GM12878 (cell line): Measurements from ENCODE around the gene LAIR1. TPM values are rescaled to one million over a fixed set of nuclear protein-coding genes. Genes with fewer than 3 reads are reported as not detected.

ENCODE experiments used
- ATAC-seq: fragments of 200-7000 bp; cut with Tn5 transposase; 3 replicates; pipeline ENCODE4 v1.9.1; 2020; ENCODE audit warnings: mild to moderate bottlenecking, moderate library complexity
- BruUV-seq: library from RNA; stranded (reverse); fragments of 400-500 nt; replicated peaks from 2 replicates; lab custom pipeline; 2021; lab: Mats Ljungman, UMichigan
- CTCF ChIA-PET: fragments of 300-600 bp; sonication (Branson Sonifier 250); formaldehyde crosslinking; extraction: SDS; loops from one replicate; lab custom pipeline; 2021; ENCODE audit warnings: inconsistent platforms; lab: Yijun Ruan, JAX
- POLR2A ChIA-PET: fragments of 350-600 bp; formaldehyde crosslinking; extraction: SDS; loops from one replicate; lab custom pipeline; 2021; ENCODE audit warnings: inconsistent platforms; lab: Charles Lee
- RAD21 ChIA-PET: fragments of 300-600 bp; sonication (Branson Sonifier 250); formaldehyde crosslinking; loops from one replicate; lab custom pipeline; 2023; ENCODE audit warnings: antibody characterized with exemption; ENCODE audit not compliant: unreplicated experiment; lab: Charles Lee
- SMC1A ChIA-PET: fragments of 300-600 bp; sonication (Branson Sonifier 250); formaldehyde crosslinking; loops from one replicate; lab custom pipeline; 2023; ENCODE audit not compliant: unreplicated experiment, uncharacterized antibody; lab: Charles Lee
- DNase-seq: peaks from one replicate; pipeline ENCODE4 v3.0.0-alpha.2; 2011; ENCODE audit warnings: low read depth, low spot score
- FAIRE-seq: peaks from 3 replicates; lab custom pipeline; 2011; peaks lifted over from hg19 to GRCh38; lab: Jason Lieb, UNC
- H2AFZ ChIP-seq: 2 replicates; pipeline ENCODE4 v1.6.0; 2011; ENCODE audit warnings: low read depth, low read length, control low read depth; ENCODE audit not compliant: control insufficient read depth
- H3K27ac ChIP-seq: 2 replicates; pipeline ENCODE4 v1.5.1; 2011; ENCODE audit warnings: control low read depth; ENCODE audit not compliant: control insufficient read depth, insufficient read depth
- H3K27me3 ChIP-seq, 2 experiments: replicated peaks in 1 of 2; 2 replicates each; pipeline versions ENCODE4 v1.6.0 to v1.6.1; 2011; ENCODE audit warnings: low read length in 1 of 2; ENCODE audit not compliant: control insufficient read depth in 2 of 2, insufficient read depth in 2 of 2
- H3K36me3 ChIP-seq, 2 experiments: 2 replicates each; pipeline ENCODE4 v1.5.1; 2011; ENCODE audit warnings: low read length in 1 of 2; ENCODE audit not compliant: control insufficient read depth in 2 of 2, insufficient read depth in 2 of 2
- H3K4me1 ChIP-seq: 2 replicates; pipeline ENCODE4 v1.6.1; 2011; ENCODE audit warnings: mild to moderate bottlenecking, low read length, moderate library complexity, mixed read lengths; ENCODE audit not compliant: control insufficient read depth, insufficient read depth
- H3K4me2 ChIP-seq: 2 replicates; pipeline ENCODE4 v1.6.0; 2011; ENCODE audit warnings: control low read depth; ENCODE audit not compliant: control insufficient read depth, insufficient read depth
- H3K4me3 ChIP-seq: fragments of 200-600 bp; sonication (generic); 2 replicates; pipeline ENCODE4 v1.5.1; 2016
- H3K79me2 ChIP-seq: 2 replicates; pipeline ENCODE4 v1.6.0; 2011; ENCODE audit warnings: low read length; ENCODE audit not compliant: control insufficient read depth, insufficient read depth
- H3K9ac ChIP-seq: 2 replicates; pipeline ENCODE4 v1.8.0; 2011; ENCODE audit warnings: low read length, control low read depth, mixed read lengths; ENCODE audit not compliant: control insufficient read depth, insufficient read depth
- H3K9me3 ChIP-seq: replicated peaks from 3 replicates; pipeline ENCODE4 v1.5.1; 2011; ENCODE audit warnings: mild to moderate bottlenecking, low read length; ENCODE audit not compliant: control insufficient read depth, insufficient read depth
- H4K20me1 ChIP-seq: 2 replicates; pipeline ENCODE4 v1.6.0; 2011; ENCODE audit not compliant: control insufficient read depth, insufficient read depth
- ASH2L ChIP-seq: fragments of 300-600, 200-600 bp; sonication (generic); IDR thresholded peaks from 2 replicates; pipeline ENCODE4 v1.6.1; 2017; ENCODE audit warnings: low read depth, mild to moderate bottlenecking, borderline replicate concordance
- DPF2 ChIP-seq: fragments of 450-650 bp; IDR thresholded peaks from 2 replicates; pipeline ENCODE4 v1.6.1; 2017; ENCODE audit warnings: mild to moderate bottlenecking
- E2F4 ChIP-seq: IDR thresholded peaks from 2 replicates; pipeline ENCODE4 v1.6.1; 2012; ENCODE audit warnings: low read depth, low read length, improper control_type of control experiment
- EP300 ChIP-seq, 2 experiments: fragments of 150-350 bp in 1 of 2; IDR thresholded peaks; 2 replicates each; pipeline ENCODE4 v1.6.1; 2011 to 2012; ENCODE audit warnings: low read depth in 2 of 2, low read length in 2 of 2, borderline replicate concordance in 1 of 2, improper control_type of control experiment in 1 of 2, inconsistent platforms in 1 of 2; ENCODE audit not compliant: control insufficient read depth in 1 of 2
- FOXM1 ChIP-seq: IDR thresholded peaks from 2 replicates; pipeline ENCODE4 v1.6.1; 2012; ENCODE audit warnings: low read depth, mild to moderate bottlenecking, inconsistent platforms, low read length, moderate library complexity
- GATAD2B ChIP-seq: fragments of 450-650 bp; conservative IDR thresholded peaks from 2 replicates; pipeline ENCODE4 v1.6.1; 2017; ENCODE audit warnings: low read depth, mild to moderate bottlenecking, moderate library complexity
- HDGF ChIP-seq: fragments of 450-650 bp; IDR thresholded peaks from 2 replicates; pipeline ENCODE4 v1.6.1; 2016; ENCODE audit warnings: antibody characterized with exemption
- IKZF1 ChIP-seq: fragments of 450-650 bp; conservative IDR thresholded peaks from 2 replicates; pipeline ENCODE4 v1.6.1; 2017; ENCODE audit warnings: antibody characterized with exemption, mild to moderate bottlenecking
- KLF5 ChIP-seq: fragments of 450-650 bp; IDR thresholded peaks from 2 replicates; pipeline ENCODE4 v1.6.1; 2014; ENCODE audit warnings: mild to moderate bottlenecking; ENCODE audit not compliant: partially characterized antibody
- MYB ChIP-seq: fragments of 150-350 bp; IDR thresholded peaks from 2 replicates; pipeline ENCODE4 v1.6.1; 2014; ENCODE audit warnings: mild to moderate bottlenecking, low read depth, low read length, borderline replicate concordance
- NFYB ChIP-seq: IDR thresholded peaks from 2 replicates; pipeline ENCODE4 v1.6.1; 2011; ENCODE audit warnings: low read depth, mild to moderate bottlenecking, low read length, improper control_type of control experiment, moderate library complexity; ENCODE audit not compliant: insufficient read depth
- NR2C1 ChIP-seq: fragments of 450-650 bp; IDR thresholded peaks from 2 replicates; pipeline ENCODE4 v1.6.1; 2017; ENCODE audit warnings: antibody characterized with exemption, mild to moderate bottlenecking, moderate library complexity
- SMAD1 ChIP-seq: fragments of 450-650 bp; IDR thresholded peaks from 2 replicates; pipeline ENCODE4 v1.6.1; 2018; ENCODE audit warnings: mild to moderate bottlenecking, low read depth; ENCODE audit not compliant: partially characterized antibody
- TBL1XR1 ChIP-seq: IDR thresholded peaks from 2 replicates; pipeline ENCODE4 v1.6.1; 2012; ENCODE audit warnings: low read depth, low read length, improper control_type of control experiment
- TCF3 ChIP-seq: IDR thresholded peaks from 2 replicates; pipeline ENCODE4 v1.6.1; 2012; ENCODE audit warnings: low read depth, mild to moderate bottlenecking, low read length, borderline replicate concordance; ENCODE audit not compliant: insufficient read depth
- ZNF24 ChIP-seq: fragments of 450-650 bp; IDR thresholded peaks from 2 replicates; pipeline ENCODE4 v1.6.1; 2017; ENCODE audit warnings: antibody characterized with exemption, mild to moderate bottlenecking
- WGBS: methylation state at CpG from one replicate; pipeline ENCODE4 v1.1.6; 2016; ENCODE audit warnings: low lambda C conversion rate; ENCODE audit not compliant: insufficient replicate concordance, insufficient coverage; ENCODE audit errors: missing lambda C conversion rate; 5-methylcytosine and 5-hydroxymethylcytosine counted together
- in situ Hi-C: fragments of 300-500 bp; cut with MboI; formaldehyde crosslinking; loops from 9 replicates; pipeline ENCODE4 v1.14.3; 2018; ENCODE audit warnings: mixed read lengths
- intact Hi-C: fragments of 100-400 bp; cut with micrococcal nuclease; formaldehyde crosslinking; loops from one replicate; pipeline ENCODE4 v1.14.2; 2022; ENCODE audit not compliant: unreplicated experiment
- polyA plus RNA-seq, 11 experiments: library from polyadenylated mRNA; depleted of rRNA in 4 of 11; unstranded in 6 of 11; stranded (reverse) in 5 of 11; fragments of >200 nt; fragmentation: Nextera tagmentation in 4 of 11; fragmentation: Illumina TruSeq in 1 of 11; extraction: Ambion mirVana in 4 of 11; extraction: Trizol in 1 of 11; gene quantifications; 1 replicate in 1 of 11; 2 replicates in 10 of 11; pipeline versions ENCODE4 v1.2.1 to v1.2.3, GENCODE V29; 2011 to 2016; ENCODE audit warnings: inconsistent platforms in 2 of 11, missing spikeins in 2 of 11, low read depth in 1 of 11
- total RNA-seq, 4 experiments: library from RNA; depleted of rRNA in 3 of 4; stranded (reverse); fragments of >200 nt in 3 of 4; fragmentation: Illumina TruSeq in 1 of 4; extraction: Trizol in 1 of 4; gene quantifications; 2 replicates each; pipeline versions ENCODE4 v1.2.1 to v1.2.3, GENCODE V29; 2013 to 2021
- TF ChIP-seq, protein P1 (sequence below): fragments of 450-650 bp; IDR thresholded peaks from 2 replicates; pipeline ENCODE4 v1.6.1; 2017; ENCODE audit warnings: antibody characterized with exemption, mild to moderate bottlenecking, moderate library complexity

Gene LAIR1
- total and polyA plus RNA-seq, 10 of the 15 experiments (the other 5 are each of a cell fraction or from before 2014, with no cell fraction given) = 8.6 to 58.2 (median 35.3) TPM

- TF ChIP-seq TBL1XR1 = no peak
- TF ChIP-seq KLF5 = no peak
- no peak for TF ChIP-seq ASH2L
- TF ChIP-seq EP300 (IDR thresholded peaks at IDR 0.05; ENCODE audit: borderline replicate concordance in 1 of 2, control insufficient read depth in 1 of 2, low read depth in 2 of 2, low read length in 2 of 2) = no peak
- TF ChIP-seq SMAD1 = no peak
- TF ChIP-seq GATAD2B = no peak
- no peak for TF ChIP-seq MYB
- no peak for TF ChIP-seq IKZF1
Observed at GRCh38 chr19:54356444-54357056, 8.2 kb downstream of the LAIR1 start (continued).

DNA sequence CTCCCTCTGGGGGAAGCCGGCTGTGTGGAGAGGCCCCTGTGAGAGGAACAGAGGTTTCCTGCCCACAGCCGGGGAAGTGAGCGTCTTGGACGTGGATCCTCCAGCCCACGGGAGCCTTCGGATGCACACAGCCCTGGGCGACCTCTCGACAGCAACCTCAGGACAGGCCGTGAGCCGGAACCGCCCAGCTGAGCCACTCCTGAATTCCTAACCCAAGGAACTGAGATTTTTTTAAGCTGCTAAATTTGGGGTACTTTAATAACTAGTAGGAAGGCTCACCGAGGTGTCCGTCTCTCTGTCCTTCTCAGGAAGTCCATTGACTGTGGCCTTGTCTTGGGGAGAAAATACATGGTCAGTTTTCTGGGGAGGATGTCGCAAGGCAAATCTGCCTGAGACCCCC lies 9.1 kb downstream of the LAIR1 start:
- Histone ChIP-seq H3K27me3 (no peaks in the 10 kb centered on the region), H3K27ac (no peak overlapping the region), H3K4me2 (no peak overlapping the region), H3K4me1 (no peaks in the 10 kb centered on the region), H3K4me3 (no peak overlapping the region), H3K9me3 (no peaks in the 10 kb centered on the region), H3K9ac (no peak overlapping the region), H3K36me3 (no peaks in the 10 kb centered on the region), H3K79me2 (no peaks in the 10 kb centered on the region), H4K20me1 (no peaks in the 10 kb centered on the region), H2AFZ (no peak overlapping the region)
- POLR2A ChIA-PET = interaction anchor here (0.5 to 0.6 kb wide), 2 partner anchors 32 to 37 kb away, joined by 3 to 4 read pairs; no protein-coding TSS in a partner anchor
- no peak for TF ChIP-seq E2F4
- no peak for TF ChIP-seq FOXM1
- TF ChIP-seq, protein P1, sequence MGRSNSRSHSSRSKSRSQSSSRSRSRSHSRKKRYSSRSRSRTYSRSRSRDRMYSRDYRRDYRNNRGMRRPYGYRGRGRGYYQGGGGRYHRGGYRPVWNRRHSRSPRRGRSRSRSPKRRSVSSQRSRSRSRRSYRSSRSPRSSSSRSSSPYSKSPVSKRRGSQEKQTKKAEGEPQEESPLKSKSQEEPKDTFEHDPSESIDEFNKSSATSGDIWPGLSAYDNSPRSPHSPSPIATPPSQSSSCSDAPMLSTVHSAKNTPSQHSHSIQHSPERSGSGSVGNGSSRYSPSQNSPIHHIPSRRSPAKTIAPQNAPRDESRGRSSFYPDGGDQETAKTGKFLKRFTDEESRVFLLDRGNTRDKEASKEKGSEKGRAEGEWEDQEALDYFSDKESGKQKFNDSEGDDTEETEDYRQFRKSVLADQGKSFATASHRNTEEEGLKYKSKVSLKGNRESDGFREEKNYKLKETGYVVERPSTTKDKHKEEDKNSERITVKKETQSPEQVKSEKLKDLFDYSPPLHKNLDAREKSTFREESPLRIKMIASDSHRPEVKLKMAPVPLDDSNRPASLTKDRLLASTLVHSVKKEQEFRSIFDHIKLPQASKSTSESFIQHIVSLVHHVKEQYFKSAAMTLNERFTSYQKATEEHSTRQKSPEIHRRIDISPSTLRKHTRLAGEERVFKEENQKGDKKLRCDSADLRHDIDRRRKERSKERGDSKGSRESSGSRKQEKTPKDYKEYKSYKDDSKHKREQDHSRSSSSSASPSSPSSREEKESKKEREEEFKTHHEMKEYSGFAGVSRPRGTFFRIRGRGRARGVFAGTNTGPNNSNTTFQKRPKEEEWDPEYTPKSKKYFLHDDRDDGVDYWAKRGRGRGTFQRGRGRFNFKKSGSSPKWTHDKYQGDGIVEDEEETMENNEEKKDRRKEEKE = no peak
- no peak for TF ChIP-seq DPF2
- TF ChIP-seq NR2C1 = no peak
- no peak for TF ChIP-seq TCF3
- TF ChIP-seq NFYB = no peak
- TF ChIP-seq ZNF24 = no peak
- TF ChIP-seq HDGF = no peak
- BruUV-seq = no TSS peak
- in situ Hi-C loops (no loop called here), intact Hi-C loops (no loop called here)
- WGBS = 58% methylated on average over 14 of the region's 14 CpGs
- CTCF ChIA-PET = interaction anchor here (1.3 to 8.0 kb wide), 5 partner anchors 31 to 90 kb away, joined by 3 to 171 read pairs (median 6); no protein-coding TSS in a partner anchor
- RAD21 ChIA-PET = interaction anchor here (3.4 kb wide), 1 partner anchor 33 kb away, joined by 26 read pairs; no protein-coding TSS in a partner anchor
- FAIRE-seq = no peak
- ATAC-seq = no peak
- SMC1A ChIA-PET = interaction anchor here (1.5 to 4.7 kb wide), 4 partner anchors 10 to 219 kb away, joined by 3 to 21 read pairs (median 8); no protein-coding TSS in a partner anchor
- DNase-seq = no peak
